ENCODE results near the gene PAK4.

Gene PAK4

DNA sequence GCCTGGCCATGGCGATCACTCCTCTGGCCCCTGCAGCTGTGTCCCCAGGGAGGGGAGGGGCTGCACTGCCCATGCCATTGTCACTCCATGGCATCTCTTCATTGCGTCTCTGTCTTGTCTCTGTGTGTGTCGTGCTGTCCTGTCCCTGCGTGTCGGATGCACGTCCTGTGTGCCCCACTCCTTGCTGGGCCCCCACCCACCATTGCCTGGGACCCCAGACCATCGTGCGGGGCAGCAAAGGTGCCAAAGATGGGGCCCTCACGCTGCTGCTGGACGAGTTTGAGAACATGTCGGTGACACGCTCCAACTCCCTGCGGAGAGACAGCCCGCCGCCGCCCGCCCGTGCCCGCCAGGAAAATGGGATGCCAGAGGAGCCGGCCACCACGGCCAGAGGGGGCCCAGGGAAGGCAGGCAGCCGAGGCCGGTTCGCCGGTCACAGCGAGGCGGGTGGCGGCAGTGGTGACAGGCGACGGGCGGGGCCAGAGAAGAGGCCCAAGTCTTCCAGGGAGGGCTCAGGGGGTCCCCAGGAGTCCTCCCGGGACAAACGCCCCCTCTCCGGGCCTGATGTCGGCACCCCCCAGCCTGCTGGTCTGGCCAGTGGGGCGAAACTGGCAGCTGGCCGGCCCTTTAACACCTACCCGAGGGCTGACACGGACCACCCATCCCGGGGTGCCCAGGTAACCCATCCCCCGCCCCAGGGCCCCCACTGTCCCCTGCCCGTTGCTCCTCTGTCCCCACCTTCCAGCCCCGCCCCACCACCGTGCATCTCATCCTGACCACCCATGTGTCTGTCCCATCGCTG lies 47.3 kb downstream of the PAK4 start:
- Histone ChIP-seq H3K4me3 (ENCODE audit: insufficient read depth, low read depth, low read length) (no peak overlapping the region), H3K9me3 (ENCODE audit: control insufficient read depth, low read length) (no peaks in the 10 kb centered on the region), H3K27ac (ENCODE audit: insufficient read depth, low read depth, low read length, poor library complexity, severe bottlenecking) (no peak overlapping the region), H3K4me1 (ENCODE audit: control insufficient read depth, insufficient read depth, low read length) (peaks cover 2% of the 10 kb centered on the region), H3K27me3 (ENCODE audit: control insufficient read depth, insufficient read depth, low read length, poor library complexity, severe bottlenecking) (no peaks in the 10 kb centered on the region), H3K36me3 (ENCODE audit: control insufficient read depth, insufficient read depth, low read length) (peaks cover 11% of the 10 kb centered on the region)
- WGBS, 2 experiments: 94 to 96% methylated on average over 45 of the region's 45 CpGs

DNA sequence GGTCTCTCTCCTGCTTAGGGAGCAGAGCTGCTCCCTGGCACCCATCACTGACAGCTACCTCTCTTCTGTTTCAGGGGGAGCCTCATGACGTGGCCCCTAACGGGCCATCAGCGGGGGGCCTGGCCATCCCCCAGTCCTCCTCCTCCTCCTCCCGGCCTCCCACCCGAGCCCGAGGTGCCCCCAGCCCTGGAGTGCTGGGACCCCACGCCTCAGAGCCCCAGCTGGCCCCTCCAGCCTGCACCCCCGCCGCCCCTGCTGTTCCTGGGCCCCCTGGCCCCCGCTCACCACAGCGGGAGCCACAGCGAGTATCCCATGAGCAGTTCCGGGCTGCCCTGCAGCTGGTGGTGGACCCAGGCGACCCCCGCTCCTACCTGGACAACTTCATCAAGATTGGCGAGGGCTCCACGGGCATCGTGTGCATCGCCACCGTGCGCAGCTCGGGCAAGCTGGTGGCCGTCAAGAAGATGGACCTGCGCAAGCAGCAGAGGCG lies 48.0 kb downstream of the PAK4 start:
- no peak overlapping the region for H3K4me3 ChIP-seq (ENCODE audit: insufficient read depth, low read depth, low read length)
- H3K9me3 ChIP-seq (ENCODE audit: control insufficient read depth, low read length): no peaks in the 10 kb centered on the region
- no peaks in the 10 kb centered on the region for H3K27me3 ChIP-seq (ENCODE audit: control insufficient read depth, insufficient read depth, low read length, poor library complexity, severe bottlenecking)
- 93 to 95% methylated on average over 25 of the region's 25 CpGs for WGBS, 2 experiments
- peaks cover 15% of the 10 kb centered on the region for H3K36me3 ChIP-seq (ENCODE audit: control insufficient read depth, insufficient read depth, low read length)
- no peaks in the 10 kb centered on the region for H3K4me1 ChIP-seq (ENCODE audit: control insufficient read depth, insufficient read depth, low read length)
- H3K27ac ChIP-seq (ENCODE audit: insufficient read depth, low read depth, low read length, poor library complexity, severe bottlenecking): no peak overlapping the region

DNA sequence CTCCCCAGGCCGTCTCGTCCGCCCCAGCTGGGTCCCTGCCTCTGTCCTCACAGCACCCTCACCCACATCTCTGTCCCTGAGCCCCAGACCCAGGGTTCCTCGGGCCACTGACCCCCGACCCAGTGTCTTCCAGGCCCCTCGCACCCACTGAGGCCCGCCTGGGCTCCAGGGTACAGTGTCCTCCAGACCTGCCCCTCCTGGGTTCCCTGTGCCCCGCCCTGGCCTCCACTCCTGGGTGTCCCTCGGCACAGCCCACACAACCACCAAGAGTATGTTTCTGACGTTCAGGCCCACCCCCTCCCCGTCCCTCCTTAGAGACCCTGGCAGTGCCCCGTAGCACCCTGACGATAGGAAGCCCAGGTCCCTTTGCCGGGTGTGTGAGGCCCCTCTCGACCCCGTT lies 48.6 kb downstream of the PAK4 start:
- H3K9me3 ChIP-seq (ENCODE audit: control insufficient read depth, low read length): no peaks in the 10 kb centered on the region
- no peaks in the 10 kb centered on the region for H3K27me3 ChIP-seq (ENCODE audit: control insufficient read depth, insufficient read depth, low read length, poor library complexity, severe bottlenecking)
- peaks cover 20% of the 10 kb centered on the region for H3K36me3 ChIP-seq (ENCODE audit: control insufficient read depth, insufficient read depth, low read length)
- WGBS, 2 experiments: 89 to 90% methylated on average over 16 of the region's 16 CpGs
- H3K4me1 ChIP-seq (ENCODE audit: control insufficient read depth, insufficient read depth, low read length): no peaks in the 10 kb centered on the region
- H3K27ac ChIP-seq (ENCODE audit: insufficient read depth, low read depth, low read length, poor library complexity, severe bottlenecking): no peak overlapping the region
- H3K4me3 ChIP-seq (ENCODE audit: insufficient read depth, low read depth, low read length): no peak overlapping the region

DNA sequence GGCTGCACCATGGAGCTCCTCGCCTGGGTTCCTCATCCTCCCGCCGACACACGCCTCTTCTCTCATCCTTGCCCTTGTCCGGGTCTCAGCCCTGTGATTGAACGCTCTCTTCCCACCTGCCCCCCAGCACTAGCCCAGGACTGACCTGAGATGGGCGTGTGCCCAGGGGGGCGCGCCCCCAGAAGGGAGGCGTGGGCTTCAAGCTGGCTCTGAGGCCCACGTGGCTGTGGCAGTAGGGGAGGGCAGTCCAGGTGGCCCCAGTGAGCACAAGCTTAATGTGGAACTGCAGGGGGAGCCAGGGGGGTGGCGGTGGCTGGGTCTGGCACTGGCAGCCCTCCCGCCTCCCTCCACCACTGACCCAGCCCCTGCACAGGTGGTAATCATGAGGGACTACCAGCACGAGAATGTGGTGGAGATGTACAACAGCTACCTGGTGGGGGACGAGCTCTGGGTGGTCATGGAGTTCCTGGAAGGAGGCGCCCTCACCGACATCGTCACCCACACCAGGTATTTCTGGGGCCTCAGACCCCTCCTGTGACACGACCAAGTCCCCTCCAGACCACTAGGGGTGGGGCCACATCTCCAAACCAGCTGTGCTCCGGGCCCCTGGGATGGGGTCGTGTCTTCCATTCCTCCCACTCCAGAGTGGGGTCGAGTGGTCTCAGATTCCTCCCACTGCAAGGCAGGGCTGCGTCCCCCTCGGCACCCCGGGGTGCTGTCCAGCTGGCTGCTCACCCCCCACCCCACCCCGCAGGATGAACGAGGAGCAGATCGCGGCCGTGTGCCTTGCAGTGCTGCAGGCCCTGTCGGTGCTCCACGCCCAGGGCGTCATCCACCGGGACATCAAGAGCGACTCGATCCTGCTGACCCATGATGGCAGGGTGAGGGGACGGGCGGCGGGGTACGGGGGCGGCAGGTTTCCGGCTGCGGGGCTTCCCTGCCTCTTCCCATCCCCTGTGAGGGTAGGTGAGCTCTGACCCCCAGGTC lies 49.3 kb downstream of the PAK4 start:
- Histone ChIP-seq H3K4me3 (ENCODE audit: insufficient read depth, low read depth, low read length) (no peak overlapping the region), H3K27me3 (ENCODE audit: control insufficient read depth, insufficient read depth, low read length, poor library complexity, severe bottlenecking) (no peaks in the 10 kb centered on the region), H3K9me3 (ENCODE audit: control insufficient read depth, low read length) (no peaks in the 10 kb centered on the region), H3K4me1 (ENCODE audit: control insufficient read depth, insufficient read depth, low read length) (no peaks in the 10 kb centered on the region), H3K36me3 (ENCODE audit: control insufficient read depth, insufficient read depth, low read length) (peaks cover 20% of the 10 kb centered on the region), H3K27ac (ENCODE audit: insufficient read depth, low read depth, low read length, poor library complexity, severe bottlenecking) (no peak overlapping the region)
- WGBS, 2 experiments: 95% methylated on average over 43 of the region's 43 CpGs

DNA sequence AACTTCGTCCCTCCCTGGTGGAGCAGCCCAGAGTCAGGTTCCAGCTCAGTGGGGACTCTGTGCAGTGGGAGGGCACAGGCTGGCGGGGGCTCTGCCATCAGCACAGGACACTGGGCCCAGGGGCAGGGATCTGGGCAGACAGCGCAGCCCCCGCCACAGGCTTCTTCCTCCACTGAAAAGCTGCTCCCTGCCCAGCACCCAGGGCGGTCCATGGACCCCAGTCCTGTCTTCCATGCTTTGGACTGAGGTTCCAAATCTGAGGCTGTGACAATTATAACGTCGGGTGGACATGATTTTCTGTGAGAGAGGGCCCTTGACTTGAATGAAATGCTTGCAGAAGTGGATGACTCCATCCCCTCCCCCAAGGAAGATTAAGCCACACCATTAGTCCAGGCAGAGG lies 50.0 kb downstream of the PAK4 start:
- H3K4me3 ChIP-seq (ENCODE audit: insufficient read depth, low read depth, low read length): no peak overlapping the region
- peaks cover 20% of the 10 kb centered on the region for H3K36me3 ChIP-seq (ENCODE audit: control insufficient read depth, insufficient read depth, low read length)
- H3K4me1 ChIP-seq (ENCODE audit: control insufficient read depth, insufficient read depth, low read length): no peaks in the 10 kb centered on the region
- WGBS, 2 experiments: 96% methylated on average over 7 of the region's 7 CpGs
- no peaks in the 10 kb centered on the region for H3K9me3 ChIP-seq (ENCODE audit: control insufficient read depth, low read length)
- H3K27me3 ChIP-seq (ENCODE audit: control insufficient read depth, insufficient read depth, low read length, poor library complexity, severe bottlenecking): no peaks in the 10 kb centered on the region
- H3K27ac ChIP-seq (ENCODE audit: insufficient read depth, low read depth, low read length, poor library complexity, severe bottlenecking): no peak overlapping the region

DNA sequence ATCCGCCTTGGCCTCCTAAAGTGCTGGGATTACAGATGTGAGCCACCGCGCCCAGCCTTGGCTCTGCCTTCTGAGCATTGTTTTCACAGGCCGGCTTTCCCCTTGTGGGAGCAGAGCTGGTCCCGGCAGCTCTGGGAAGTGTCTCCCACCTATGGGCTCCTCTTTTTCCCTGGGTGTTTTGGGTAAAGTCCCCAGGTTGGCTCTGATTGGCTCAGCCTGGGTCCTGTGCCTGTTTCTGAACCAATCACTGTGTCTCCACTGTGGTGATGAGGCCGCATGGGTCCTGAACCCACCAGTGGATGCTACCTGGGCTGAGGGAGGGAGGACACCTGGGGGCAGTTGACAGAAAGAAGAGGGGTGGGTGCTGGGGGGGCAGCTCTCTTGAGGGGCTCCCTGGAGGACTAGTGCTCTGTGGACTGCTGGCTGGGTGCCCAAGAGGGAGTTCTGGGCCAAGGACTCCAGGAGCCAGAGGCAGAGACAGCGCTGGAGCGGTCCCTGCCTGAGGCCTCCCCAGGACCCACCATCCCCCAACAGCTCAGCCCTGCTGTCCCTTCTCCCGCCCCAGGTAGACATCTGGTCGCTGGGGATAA lies 51.6 kb downstream of the PAK4 start:
- Histone ChIP-seq H3K4me1 (ENCODE audit: control insufficient read depth, insufficient read depth, low read length) (no peaks in the 10 kb centered on the region), H3K9me3 (ENCODE audit: control insufficient read depth, low read length) (no peaks in the 10 kb centered on the region), H3K27ac (ENCODE audit: insufficient read depth, low read depth, low read length, poor library complexity, severe bottlenecking) (no peak overlapping the region), H3K27me3 (ENCODE audit: control insufficient read depth, insufficient read depth, low read length, poor library complexity, severe bottlenecking) (no peaks in the 10 kb centered on the region), H3K36me3 (ENCODE audit: control insufficient read depth, insufficient read depth, low read length) (peaks cover 20% of the 10 kb centered on the region), H3K4me3 (ENCODE audit: insufficient read depth, low read depth, low read length) (no peak overlapping the region)
- WGBS, 2 experiments: 92 to 94% methylated on average over 10 of the region's 10 CpGs

DNA sequence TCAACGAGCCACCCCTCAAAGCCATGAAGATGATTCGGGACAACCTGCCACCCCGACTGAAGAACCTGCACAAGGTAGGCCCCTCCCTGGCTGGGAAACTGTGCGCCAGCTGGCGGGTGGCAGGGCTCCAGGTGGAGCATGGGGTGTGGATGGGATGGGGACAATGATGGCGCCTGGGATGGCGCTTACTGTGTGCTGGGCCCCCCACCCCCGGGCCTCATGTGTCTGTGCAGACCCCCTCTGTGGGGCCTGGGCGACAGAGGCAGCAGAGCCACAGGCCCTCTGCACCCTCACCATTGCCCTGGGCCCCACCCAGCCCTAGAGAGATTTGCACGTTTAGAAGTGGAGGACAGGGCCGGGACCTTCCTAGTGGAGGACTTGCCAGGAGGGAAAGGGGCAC lies 52.1 kb downstream of the PAK4 start:
- no peak overlapping the region for H3K27ac ChIP-seq (ENCODE audit: insufficient read depth, low read depth, low read length, poor library complexity, severe bottlenecking)
- H3K27me3 ChIP-seq (ENCODE audit: control insufficient read depth, insufficient read depth, low read length, poor library complexity, severe bottlenecking): no peaks in the 10 kb centered on the region
- no peaks in the 10 kb centered on the region for H3K4me1 ChIP-seq (ENCODE audit: control insufficient read depth, insufficient read depth, low read length)
- no peak overlapping the region for H3K4me3 ChIP-seq (ENCODE audit: insufficient read depth, low read depth, low read length)
- no peaks in the 10 kb centered on the region for H3K9me3 ChIP-seq (ENCODE audit: control insufficient read depth, low read length)
- H3K36me3 ChIP-seq (ENCODE audit: control insufficient read depth, insufficient read depth, low read length): peaks cover 20% of the 10 kb centered on the region
- 95% methylated on average over 11 of the region's 11 CpGs for WGBS, 2 experiments

DNA sequence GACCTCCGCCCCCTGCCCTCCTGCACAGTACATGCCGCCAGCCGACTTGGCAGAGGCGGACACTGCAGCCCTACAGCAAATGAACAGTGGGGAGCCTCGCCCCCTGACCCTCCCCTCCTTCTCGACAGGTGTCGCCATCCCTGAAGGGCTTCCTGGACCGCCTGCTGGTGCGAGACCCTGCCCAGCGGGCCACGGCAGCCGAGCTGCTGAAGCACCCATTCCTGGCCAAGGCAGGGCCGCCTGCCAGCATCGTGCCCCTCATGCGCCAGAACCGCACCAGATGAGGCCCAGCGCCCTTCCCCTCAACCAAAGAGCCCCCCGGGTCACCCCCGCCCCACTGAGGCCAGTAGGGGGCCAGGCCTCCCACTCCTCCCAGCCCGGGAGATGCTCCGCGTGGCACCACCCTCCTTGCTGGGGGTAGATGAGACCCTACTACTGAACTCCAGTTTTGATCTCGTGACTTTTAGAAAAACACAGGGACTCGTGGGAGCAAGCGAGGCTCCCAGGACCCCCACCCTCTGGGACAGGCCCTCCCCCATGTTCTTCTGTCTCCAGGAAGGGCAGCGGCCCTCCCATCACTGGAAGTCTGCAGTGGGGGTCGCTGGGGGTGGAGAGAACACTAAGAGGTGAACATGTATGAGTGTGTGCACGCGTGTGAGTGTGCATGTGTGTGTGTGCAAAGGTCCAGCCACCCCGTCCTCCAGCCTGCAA lies 52.9 kb downstream of the PAK4 start:
- 95% methylated on average over 30 of the region's 30 CpGs for WGBS, 2 experiments
- no peaks in the 10 kb centered on the region for H3K4me1 ChIP-seq (ENCODE audit: control insufficient read depth, insufficient read depth, low read length)
- no peaks in the 10 kb centered on the region for H3K9me3 ChIP-seq (ENCODE audit: control insufficient read depth, low read length)
- H3K36me3 ChIP-seq (ENCODE audit: control insufficient read depth, insufficient read depth, low read length): peaks cover 14% of the 10 kb centered on the region
- no peak overlapping the region for H3K4me3 ChIP-seq (ENCODE audit: insufficient read depth, low read depth, low read length)
- H3K27ac ChIP-seq (ENCODE audit: insufficient read depth, low read depth, low read length, poor library complexity, severe bottlenecking): no peak overlapping the region
- H3K27me3 ChIP-seq (ENCODE audit: control insufficient read depth, insufficient read depth, low read length, poor library complexity, severe bottlenecking): no peaks in the 10 kb centered on the region

DNA sequence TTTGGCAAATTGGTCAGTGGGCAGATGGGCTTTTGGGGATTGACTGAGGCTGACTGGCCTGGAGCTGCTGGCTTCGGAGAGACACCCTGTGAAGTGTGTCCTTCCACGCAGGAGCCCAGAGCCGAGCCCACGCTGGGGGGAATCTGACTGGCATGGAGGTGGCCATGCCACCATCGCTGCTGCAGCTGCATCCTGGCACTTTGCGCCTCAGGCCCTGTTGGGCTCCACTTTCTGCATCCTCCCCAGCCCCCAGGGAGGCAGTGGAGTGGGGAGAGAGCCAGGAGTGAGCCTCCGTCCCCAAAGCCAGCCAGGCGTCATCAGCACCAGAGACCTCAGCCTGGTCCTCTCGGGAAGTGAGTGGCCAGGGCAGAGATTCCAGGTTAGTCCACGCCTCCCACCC lies 54.2 kb downstream of the PAK4 start:
- Histone ChIP-seq H3K9me3 (ENCODE audit: control insufficient read depth, low read length) (no peaks in the 10 kb centered on the region), H3K4me3 (ENCODE audit: insufficient read depth, low read depth, low read length) (no peak overlapping the region), H3K27ac (ENCODE audit: insufficient read depth, low read depth, low read length, poor library complexity, severe bottlenecking) (no peak overlapping the region), H3K27me3 (ENCODE audit: control insufficient read depth, insufficient read depth, low read length, poor library complexity, severe bottlenecking) (no peaks in the 10 kb centered on the region), H3K36me3 (ENCODE audit: control insufficient read depth, insufficient read depth, low read length) (peaks cover 14% of the 10 kb centered on the region), H3K4me1 (ENCODE audit: control insufficient read depth, insufficient read depth, low read length) (no peaks in the 10 kb centered on the region)
- 93 to 96% methylated on average over 10 of the region's 10 CpGs for WGBS, 2 experiments
